ENCODE data around the gene KCNQ1.

Gene KCNQ1

DNA sequence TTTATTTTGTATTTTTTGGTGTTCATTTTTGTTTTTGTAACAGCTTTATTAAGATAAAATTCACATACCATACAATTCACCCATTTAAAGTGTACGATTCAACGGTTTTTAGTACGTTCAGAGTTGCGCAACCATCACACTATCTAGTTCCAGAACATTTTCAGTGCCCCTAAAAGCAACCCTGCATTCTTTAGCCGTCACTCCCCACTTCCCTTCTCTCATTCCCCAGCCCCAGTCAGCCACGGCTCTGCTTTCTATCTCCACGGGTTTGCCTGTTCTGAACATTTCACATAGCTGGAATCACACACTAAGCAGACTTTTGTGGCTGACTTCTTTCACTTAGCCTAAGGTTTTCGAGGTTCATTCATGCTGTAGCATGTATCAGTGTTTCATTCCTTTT, 264.6 kb downstream of the KCNQ1 start:
- no peak overlapping the region for H3K4me3 ChIP-seq (ENCODE audit: low read depth, low read length)
- TF ChIP-seq, protein P1, sequence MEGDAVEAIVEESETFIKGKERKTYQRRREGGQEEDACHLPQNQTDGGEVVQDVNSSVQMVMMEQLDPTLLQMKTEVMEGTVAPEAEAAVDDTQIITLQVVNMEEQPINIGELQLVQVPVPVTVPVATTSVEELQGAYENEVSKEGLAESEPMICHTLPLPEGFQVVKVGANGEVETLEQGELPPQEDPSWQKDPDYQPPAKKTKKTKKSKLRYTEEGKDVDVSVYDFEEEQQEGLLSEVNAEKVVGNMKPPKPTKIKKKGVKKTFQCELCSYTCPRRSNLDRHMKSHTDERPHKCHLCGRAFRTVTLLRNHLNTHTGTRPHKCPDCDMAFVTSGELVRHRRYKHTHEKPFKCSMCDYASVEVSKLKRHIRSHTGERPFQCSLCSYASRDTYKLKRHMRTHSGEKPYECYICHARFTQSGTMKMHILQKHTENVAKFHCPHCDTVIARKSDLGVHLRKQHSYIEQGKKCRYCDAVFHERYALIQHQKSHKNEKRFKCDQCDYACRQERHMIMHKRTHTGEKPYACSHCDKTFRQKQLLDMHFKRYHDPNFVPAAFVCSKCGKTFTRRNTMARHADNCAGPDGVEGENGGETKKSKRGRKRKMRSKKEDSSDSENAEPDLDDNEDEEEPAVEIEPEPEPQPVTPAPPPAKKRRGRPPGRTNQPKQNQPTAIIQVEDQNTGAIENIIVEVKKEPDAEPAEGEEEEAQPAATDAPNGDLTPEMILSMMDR (IDR thresholded peaks at IDR 0.05; ENCODE audit: low read depth, low read length), result no peak

DNA sequence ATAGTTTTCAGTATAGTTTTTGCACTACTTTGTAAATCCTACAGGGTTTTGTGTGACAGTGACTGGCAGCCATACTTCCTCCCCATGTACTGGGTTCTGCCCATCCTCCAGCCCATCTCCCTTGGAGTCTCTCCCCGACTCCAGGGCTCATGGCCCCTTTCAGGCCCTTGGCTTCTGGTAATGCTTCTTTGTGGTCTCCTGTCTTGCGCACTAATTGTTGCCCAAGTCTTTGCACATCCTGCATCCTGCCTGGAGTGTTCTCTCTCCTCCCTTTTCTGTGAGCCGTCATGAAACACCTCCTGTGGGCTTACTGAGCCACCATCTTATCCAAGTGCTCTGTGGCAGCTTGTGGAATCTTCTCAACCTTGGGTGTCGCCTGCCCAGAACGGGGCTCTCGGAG, 266.4 kb downstream of the KCNQ1 start:
- no peak overlapping the region for H3K4me3 ChIP-seq (ENCODE audit: low read depth, low read length)
- TF ChIP-seq, protein P1 (IDR thresholded peaks at IDR 0.05; ENCODE audit: low read depth, low read length), result no peak

DNA sequence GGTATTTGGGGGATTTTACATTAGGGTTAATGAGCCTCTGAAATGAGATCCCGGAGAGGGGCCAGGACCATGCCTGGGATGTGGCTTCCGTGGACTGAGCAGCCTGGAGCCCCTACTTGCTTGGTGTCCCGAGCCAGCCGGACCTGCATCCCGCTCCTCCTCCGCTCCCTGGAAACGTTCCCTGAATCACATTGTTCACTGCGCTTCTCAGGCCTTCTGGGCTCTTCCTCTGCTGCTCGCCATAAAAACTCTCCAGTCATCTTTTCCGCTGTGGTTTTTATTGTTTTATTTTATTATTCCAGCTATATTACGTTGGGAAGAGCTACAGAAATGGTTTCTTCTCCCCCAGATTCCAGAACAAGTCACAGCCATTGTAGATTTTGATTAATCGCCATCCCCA, 268.3 kb downstream of the KCNQ1 start:
- H3K4me3 ChIP-seq (ENCODE audit: low read depth, low read length), result no peak overlapping the region
- TF ChIP-seq, protein P1 (IDR thresholded peaks at IDR 0.05; ENCODE audit: low read depth, low read length), result no peak

- TF ChIP-seq, protein P1 (IDR thresholded peaks at IDR 0.05; ENCODE audit: low read depth, low read length), result no peak
- H3K4me3 ChIP-seq (ENCODE audit: low read depth, low read length), result no peak overlapping the region
Observed at GRCh38 chr11:2713661-2714462, 269.1 kb downstream of the KCNQ1 start.

GRCh38 chr11:2714463-2714800, 269.6 kb downstream of the KCNQ1 start:
- no peak overlapping the region for H3K4me3 ChIP-seq (ENCODE audit: low read depth, low read length)
- TF ChIP-seq, protein P1 (IDR thresholded peaks at IDR 0.05; ENCODE audit: low read depth, low read length), result no peak

DNA sequence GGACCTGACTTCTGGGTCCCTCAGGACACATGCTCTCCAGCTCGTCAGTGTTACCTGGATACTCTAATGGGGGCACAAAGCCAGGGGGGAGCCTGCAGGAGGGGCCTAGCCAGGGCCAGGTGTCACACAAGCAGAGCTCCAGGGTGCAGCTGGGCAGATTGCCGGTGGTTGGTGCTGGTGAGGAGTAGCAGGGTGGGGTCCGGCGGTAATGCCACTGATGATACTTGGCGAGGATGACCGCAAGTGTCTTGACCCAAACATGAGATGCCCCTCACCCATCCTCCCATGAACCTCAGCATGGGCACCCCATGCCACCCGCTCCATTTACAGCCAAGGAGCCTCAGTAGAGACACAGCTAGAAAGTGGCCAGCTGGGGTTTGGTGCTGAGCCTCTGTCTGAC, 270.1 kb downstream of the KCNQ1 start:
- TF ChIP-seq, protein P1 (IDR thresholded peaks at IDR 0.05; ENCODE audit: low read depth, low read length), result no peak
- no peak overlapping the region for H3K4me3 ChIP-seq (ENCODE audit: low read depth, low read length)

DNA sequence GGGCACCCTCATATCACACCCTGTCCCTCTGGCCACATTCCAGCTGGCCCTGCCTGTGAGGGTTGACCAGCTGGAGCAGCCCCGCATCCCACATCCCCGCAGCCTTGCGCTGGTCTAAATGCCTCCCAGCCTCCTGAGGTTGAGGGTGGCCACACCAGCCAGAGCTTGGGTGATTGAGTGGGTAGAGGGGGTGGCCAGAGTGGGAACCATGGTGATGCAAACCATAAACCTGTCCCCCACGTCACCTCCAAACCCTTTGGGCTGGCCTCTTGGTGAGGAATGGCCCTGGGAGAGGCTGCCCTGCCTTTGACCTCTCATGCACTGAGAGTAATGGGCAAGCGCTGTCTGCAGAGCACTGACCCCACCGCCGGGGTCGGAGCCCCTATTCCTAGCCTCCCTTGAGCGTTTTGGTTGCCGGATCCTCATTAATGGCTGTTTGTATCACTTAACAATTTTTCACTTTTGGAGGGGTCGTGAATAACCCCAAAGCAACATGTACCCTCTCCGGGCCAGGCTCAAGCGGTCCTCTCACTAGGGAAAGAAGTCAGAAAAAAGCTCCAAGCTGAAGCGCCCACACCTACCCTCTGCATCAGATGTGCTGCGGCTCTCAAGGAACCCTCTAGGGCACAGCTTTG, 271.0 kb downstream of the KCNQ1 start:
- TF ChIP-seq, protein P1 (IDR thresholded peaks at IDR 0.05; ENCODE audit: low read depth, low read length), result no peak
- no peak overlapping the region for H3K4me3 ChIP-seq (ENCODE audit: low read depth, low read length)
